Activated T-helper 2 cell treated with anti-CD3 and anti-CD28 coated beads, Interferon-gamma antibody, Interleukin-2, Interleukin-4, amounts not matched to agents 10 μg/mL and 5 μg/mL and 100 μg/mL, durations not matched to agents 14 hours and 24 hours and 36 hours (primary cell): ENCODE measurements around the gene XRCC2. TPM values are rescaled to one million over a fixed set of nuclear protein-coding genes. Genes with fewer than 3 reads are reported as not detected.

Source experiments
- DNase-seq: peaks from one replicate; pipeline ENCODE4 v3.0.0; 2021; ENCODE audit warnings: low spot score
- H3K27ac Mint-ChIP-seq: one replicate; pipeline ENCODE4 v1.8.0; 2021; ENCODE audit warnings: mixed read lengths
- H3K27me3 Mint-ChIP-seq: one replicate; pipeline ENCODE4 v1.8.0; 2021; ENCODE audit warnings: low read depth, mixed read lengths
- H3K36me3 Mint-ChIP-seq: one replicate; pipeline ENCODE4 v1.8.0; 2021; ENCODE audit warnings: low read depth, mixed read lengths
- H3K4me1 Mint-ChIP-seq: one replicate; pipeline ENCODE4 v1.8.0; 2021; ENCODE audit warnings: low read depth, mixed read lengths
- H3K4me3 Mint-ChIP-seq: one replicate; pipeline ENCODE4 v1.8.0; 2021; ENCODE audit warnings: low read depth, mild to moderate bottlenecking, moderate library complexity, mixed read lengths
- H3K9me3 Mint-ChIP-seq: one replicate; pipeline ENCODE4 v1.8.0; 2021; ENCODE audit warnings: mixed read lengths
- intact Hi-C: fragments of 100-400 bp; cut with micrococcal nuclease; formaldehyde crosslinking; loops from one replicate; pipeline ENCODE4 v1.15.1; 2023
- total RNA-seq: library from RNA; stranded (reverse); gene quantifications from 2 replicates; pipeline ENCODE4 v1.2.3, GENCODE V29; 2022

Gene XRCC2
- total RNA-seq, 1 donor from 2014 or later, result 21.8 TPM

GRCh38 chr7:152597507-152597906 is 78.4 kb downstream of the XRCC2 start:
- Mint-ChIP-seq H3K9me3 (no peaks in the 10 kb centered on the region), H3K4me1 (no peaks in the 10 kb centered on the region), H3K36me3 (no peaks in the 10 kb centered on the region), H3K4me3 (no peak overlapping the region), H3K27me3 (no peaks in the 10 kb centered on the region), H3K27ac (no peak overlapping the region)
- intact Hi-C loops, result no loop called here
- no peak for DNase-seq

- no peaks in the 10 kb centered on the region for H3K4me1 Mint-ChIP-seq
- H3K27ac Mint-ChIP-seq, result no peak overlapping the region
- DNase-seq, result no peak
- H3K9me3 Mint-ChIP-seq, result no peaks in the 10 kb centered on the region
- no peak overlapping the region for H3K4me3 Mint-ChIP-seq
- intact Hi-C loops, result no loop called here
- H3K36me3 Mint-ChIP-seq, result no peaks in the 10 kb centered on the region
- no peaks in the 10 kb centered on the region for H3K27me3 Mint-ChIP-seq
These were observed 79.1 kb downstream of the XRCC2 start for GRCh38 chr7:152596824-152597223.

Other genes starting within 250 kb of the XRCC2 start
- gene KMT2C, start 240.1 kb downstream of the XRCC2 start, total RNA-seq, result 62.4 and 63.1 TPM in 2 replicates
- gene ACTR3B, start 83.6 kb upstream of the XRCC2 start, total RNA-seq, result 9.6 and 10.2 TPM in 2 replicates